ENCODE measurements around the gene NCAPD2. TPM values are rescaled to one million over a fixed set of nuclear protein-coding genes. Genes with fewer than 3 reads are reported as not detected.
"Not testable (repeated sequence)": the region's sequence is repeated elsewhere in the genome, so short reads cannot be mapped to it uniquely, and the experiment has no call there.

The NCAPD2 gene
- total RNA-seq, 2 experiments from 2014 or later = 195 to 196 TPM

GRCh38 chr12:6537580-6538419 is 43.9 kb downstream of the NCAPD2 start:
- H3K4me1 Mint-ChIP-seq (ENCODE audit: low read depth) = peaks cover 41% of the 10 kb centered on the region
- CTCF ChIA-PET = interaction anchor here (0.6 to 6.1 kb wide), 40 partner anchors 9 to 201 kb away, joined by 3 to 68 read pairs (median 4); partner anchors contain the start of genes CD27, MRPL51, NOP2 and VAMP1

GRCh38 chr12:6538420-6539313 is 44.8 kb downstream of the NCAPD2 start:
- Mint-ChIP-seq H3K9me3 (no peaks in the 10 kb centered on the region), H3K4me3 (peak overlapping the region; percentile 93), H3K36me3 (ENCODE audit: low read depth) (peaks cover 43% of the 10 kb centered on the region), H3K27ac (peak overlapping the region; percentile 99), H3K4me1 (ENCODE audit: low read depth) (peaks cover 41% of the 10 kb centered on the region), H3K27me3 (no peaks in the 10 kb centered on the region)
- ChIA-PET CTCF (interaction anchor here (0.6 to 6.1 kb wide), 28 partner anchors 8 to 216 kb away, joined by 3 to 68 read pairs (median 4); partner anchors contain the start of genes MRPL51 and VAMP1), POLR2A (interaction anchor here (0.6 to 9.6 kb wide), 24 partner anchors 9 to 334 kb away, joined by 3 to 264 read pairs (median 6); partner anchors contain the start of genes CD27, IFFO1, NOP2 and SPSB2)
- no peak for TF ChIP-seq CTCF (IDR thresholded peaks at IDR 0.05)
- intact Hi-C loops (cut with micrococcal nuclease) = loop anchor here (5.0 to 10.0 kb wide), 2 partner anchors 111 to 204 kb away; no protein-coding TSS in a partner anchor
- ATAC-seq (no peak), DNase-seq (peak; percentile 45)

More at GRCh38 chr12:6537580-6538419, 43.9 kb downstream of the NCAPD2 start:
- peak; percentile 95 for DNase-seq
- peak overlapping the region; percentile 93 for H3K4me3 Mint-ChIP-seq
- POLR2A ChIA-PET = interaction anchor here (0.7 to 9.6 kb wide), 22 partner anchors 9 to 335 kb away, joined by 3 to 264 read pairs (median 6); partner anchors contain the start of genes IFFO1, NOP2, SPSB2 and TAPBPL
- H3K27ac Mint-ChIP-seq = peak overlapping the region; percentile 99
- peak; percentile 95 for TF ChIP-seq CTCF (IDR thresholded peaks at IDR 0.05)
- not testable (repeated sequence) for ATAC-seq, H3K9me3 Mint-ChIP-seq, H3K27me3 Mint-ChIP-seq
- H3K36me3 Mint-ChIP-seq (ENCODE audit: low read depth) = peaks cover 50% of the 10 kb centered on the region
- intact Hi-C loops (cut with micrococcal nuclease) = loop anchor here (5.0 to 10.0 kb wide), 2 partner anchors 110 to 203 kb away; no protein-coding TSS in a partner anchor

DNA sequence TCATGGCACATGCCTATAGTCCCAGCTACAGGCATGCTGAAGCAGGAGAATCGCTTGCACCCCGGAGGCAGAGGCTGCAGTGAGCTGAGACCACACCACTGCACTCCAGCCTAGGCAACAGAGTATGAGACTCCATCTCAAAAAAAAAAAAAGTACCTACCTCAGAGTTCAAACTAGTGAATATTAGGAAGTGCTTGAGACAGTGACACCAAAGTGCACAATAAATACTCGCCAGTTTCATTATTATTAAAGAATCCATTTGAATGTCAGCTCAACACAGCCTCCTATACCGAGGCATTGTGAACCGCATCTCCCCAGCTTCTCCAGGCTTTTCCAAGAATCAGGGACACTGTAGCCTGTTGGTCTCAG is 45.4 kb downstream of the NCAPD2 start:
- Mint-ChIP-seq H3K4me3 (peak overlapping the region; percentile 93), H3K4me1 (ENCODE audit: low read depth) (peaks cover 41% of the 10 kb centered on the region), H3K27ac (peak overlapping the region; percentile 99), H3K9me3 (no peaks in the 10 kb centered on the region), H3K36me3 (ENCODE audit: low read depth) (peaks cover 38% of the 10 kb centered on the region), H3K27me3 (no peaks in the 10 kb centered on the region)
- TF ChIP-seq CTCF (IDR thresholded peaks at IDR 0.05) = no peak
- no peak for ATAC-seq
- no peak for DNase-seq
- CTCF ChIA-PET = interaction anchor here (0.8 to 6.1 kb wide), 15 partner anchors 8 to 216 kb away, joined by 3 to 68 read pairs (median 3); no protein-coding TSS in a partner anchor
- POLR2A ChIA-PET = interaction anchor here (0.6 to 9.6 kb wide), 22 partner anchors 10 to 362 kb away, joined by 3 to 264 read pairs (median 6); partner anchors contain the start of genes IFFO1, NOP2, SPSB2 and TAPBPL
- intact Hi-C loops (cut with micrococcal nuclease) = loop anchor here (5.0 to 10.0 kb wide), 2 partner anchors 112 to 204 kb away; no protein-coding TSS in a partner anchor

DNA sequence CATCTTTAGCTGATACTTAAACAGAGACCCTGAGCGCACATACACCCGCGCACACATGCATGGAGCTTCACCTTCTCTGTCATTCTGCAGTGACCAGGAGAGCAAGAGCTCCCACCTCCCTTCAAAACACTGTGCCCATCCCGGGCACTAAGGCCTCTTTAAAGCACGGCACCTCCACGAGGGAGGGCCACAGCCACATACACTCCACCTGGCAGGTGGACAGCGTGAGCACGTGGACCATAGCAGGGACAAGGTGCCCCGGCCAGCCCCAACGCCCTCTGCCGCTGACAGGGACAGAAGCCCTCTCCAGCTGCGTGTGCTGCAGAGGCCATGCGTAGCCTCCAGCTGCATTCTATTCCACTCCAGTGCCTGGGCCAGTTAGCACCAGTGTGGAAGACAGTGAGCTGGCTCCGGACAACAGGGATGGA is 45.8 kb downstream of the NCAPD2 start:
- no peak for TF ChIP-seq CTCF (IDR thresholded peaks at IDR 0.05)
- Mint-ChIP-seq H3K27me3 (no peaks in the 10 kb centered on the region), H3K4me3 (peak overlapping the region; percentile 93), H3K27ac (peak overlapping the region; percentile 99), H3K36me3 (ENCODE audit: low read depth) (peaks cover 35% of the 10 kb centered on the region), H3K4me1 (ENCODE audit: low read depth) (peaks cover 41% of the 10 kb centered on the region), H3K9me3 (no peaks in the 10 kb centered on the region)
- CTCF ChIA-PET = interaction anchor here (0.7 to 6.1 kb wide), 15 partner anchors 7 to 398 kb away, joined by 3 to 68 read pairs (median 4); no protein-coding TSS in a partner anchor
- POLR2A ChIA-PET = interaction anchor here (0.6 to 9.6 kb wide), 18 partner anchors 11 to 362 kb away, joined by 3 to 264 read pairs (median 6); partner anchors contain the start of genes IFFO1, NOP2, TAPBPL and VAMP1
- ATAC-seq (no peak), DNase-seq (peak; percentile 22)
- intact Hi-C loops (cut with micrococcal nuclease) = loop anchor here (5.0 to 10.0 kb wide), 2 partner anchors 112 to 205 kb away; no protein-coding TSS in a partner anchor

Data from activated CD8-positive, alpha-beta T cell treated with anti-CD3 and anti-CD28 coated beads for 36 hours (primary cell).